Measurements from ENCODE around the gene RAB9B.

The RAB9B gene

DNA sequence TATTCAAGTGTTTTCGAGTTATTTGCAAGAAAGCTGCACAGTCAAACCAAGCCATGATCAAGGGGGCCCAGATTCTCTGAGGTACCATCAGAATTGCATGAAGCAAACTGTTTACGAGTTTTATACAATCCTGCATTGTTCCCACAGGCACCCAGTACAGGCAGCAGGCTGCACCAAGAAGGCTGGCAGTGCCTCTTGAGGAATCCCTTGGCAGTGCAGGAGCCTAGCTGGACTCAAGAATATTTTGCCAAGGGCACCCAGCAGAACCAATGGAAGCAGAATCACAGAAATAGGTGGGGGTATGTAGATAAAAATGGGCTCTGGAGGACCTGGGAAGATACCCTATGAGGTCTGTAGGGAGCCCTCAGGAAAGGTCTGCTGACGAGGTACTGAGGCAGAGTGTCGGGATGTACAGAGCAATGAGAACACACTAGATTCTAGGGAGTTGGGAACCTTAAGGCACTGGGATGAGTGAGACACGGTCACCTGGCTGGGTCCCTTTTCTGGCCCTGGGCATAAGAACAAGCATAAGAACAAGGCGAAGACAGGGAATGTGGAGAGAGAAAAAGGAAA lies 57.9 kb downstream of the RAB9B start:
- no peaks in the 10 kb centered on the region for H3K27me3 ChIP-seq (ENCODE audit: control insufficient read depth, insufficient read depth, low read length, poor library complexity, severe bottlenecking)
- no peak overlapping the region for H3K4me3 ChIP-seq (ENCODE audit: insufficient read depth, low read depth, low read length)
- H3K9me3 ChIP-seq (ENCODE audit: control insufficient read depth, low read length) = no peaks in the 10 kb centered on the region
- H3K36me3 ChIP-seq (ENCODE audit: control insufficient read depth, insufficient read depth, low read length) = no peaks in the 10 kb centered on the region
- 84 to 92% methylated on average over 6 of the region's 6 CpGs for WGBS, 2 experiments
- peaks cover 19% of the 10 kb centered on the region for H3K4me1 ChIP-seq (ENCODE audit: control insufficient read depth, insufficient read depth, low read length)
- no peak overlapping the region for H3K27ac ChIP-seq (ENCODE audit: insufficient read depth, low read depth, low read length, poor library complexity, severe bottlenecking)

DNA sequence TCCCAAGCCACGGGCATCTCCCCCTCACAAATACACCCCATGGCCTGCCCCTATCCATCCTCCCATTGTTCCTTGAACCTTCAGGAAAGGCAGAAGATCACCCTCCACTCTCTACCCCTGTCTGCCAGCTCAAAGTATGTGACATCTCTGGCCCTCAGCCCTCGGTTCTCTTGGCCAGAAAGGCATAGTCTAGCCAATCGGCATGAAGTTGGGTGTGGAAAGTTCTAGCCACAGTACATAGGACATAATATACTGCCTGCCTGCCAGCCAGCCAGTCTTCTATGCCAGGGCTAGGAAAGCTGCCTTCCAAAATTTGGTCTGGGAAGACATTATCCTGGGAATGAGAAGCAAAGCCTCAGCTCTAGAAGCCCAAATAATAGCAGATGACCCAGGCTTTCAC lies 58.6 kb downstream of the RAB9B start:
- no peak overlapping the region for H3K27ac ChIP-seq (ENCODE audit: insufficient read depth, low read depth, low read length, poor library complexity, severe bottlenecking)
- H3K9me3 ChIP-seq (ENCODE audit: control insufficient read depth, low read length) = no peaks in the 10 kb centered on the region
- H3K27me3 ChIP-seq (ENCODE audit: control insufficient read depth, insufficient read depth, low read length, poor library complexity, severe bottlenecking) = no peaks in the 10 kb centered on the region
- no peak overlapping the region for H3K4me3 ChIP-seq (ENCODE audit: insufficient read depth, low read depth, low read length)
- peaks cover 14% of the 10 kb centered on the region for H3K4me1 ChIP-seq (ENCODE audit: control insufficient read depth, insufficient read depth, low read length)
- H3K36me3 ChIP-seq (ENCODE audit: control insufficient read depth, insufficient read depth, low read length) = no peaks in the 10 kb centered on the region
- WGBS, 2 experiments = 84 to 97% methylated on average over 2 to 3 of the region's 3 CpGs
